ENCODE data around the gene WIPF1. TPM values are rescaled to one million over a fixed set of nuclear protein-coding genes. Genes with fewer than 3 reads are reported as not detected.

WIPF1 gene
- total and polyA plus RNA-seq, 4 donors = 18.5 to 64.1 (median 49.0) TPM

GRCh38 chr2:174618179-174618578, 20.6 kb upstream of the WIPF1 start:
- Histone ChIP-seq H3K36me3 (ENCODE audit: control insufficient read depth in 4 of 4, insufficient read depth in 4 of 4, low read length in 4 of 4) (peaks cover 0 to 3% (median 0%) of the 10 kb centered on the region in 4 donors), H3K4me3 (no peak overlapping the region), H3K4me1 (ENCODE audit: control insufficient read depth in 5 of 5, insufficient read depth in 5 of 5, low read length in 5 of 5) (peaks cover 0 to 7% (median 5%) of the 10 kb centered on the region in 5 donors), H3K27me3 (ENCODE audit: control insufficient read depth in 3 of 3, insufficient read depth in 3 of 3, low read length in 2 of 3) (no peaks in the 10 kb centered on the region), H3K9me3 (ENCODE audit: control insufficient read depth in 4 of 4, insufficient read depth in 3 of 4, low read length in 3 of 4) (no peaks in the 10 kb centered on the region), H3K27ac (ENCODE audit: low read depth in 1 of 2, low read length in 1 of 2) (no peak overlapping the region), H3K9ac (ENCODE audit: insufficient read depth in 1 of 2, low read length in 2 of 2) (no peak overlapping the region)
- no peak for ATAC-seq (ENCODE audit: insufficient read depth, low FRiP score)
- TF ChIP-seq CTCF (IDR thresholded peaks at IDR 0.05; ENCODE audit: control extremely low read depth, extremely low read depth) = no peak
- no peak for DNase-seq
- WGBS, 2 donors = 87 to 89% methylated on average over 2 of the region's 2 CpGs

GRCh38 chr2:174617718-174618117, 20.1 kb upstream of the WIPF1 start:
- Histone ChIP-seq H3K36me3 (ENCODE audit: control insufficient read depth in 4 of 4, insufficient read depth in 4 of 4, low read length in 4 of 4) (peaks cover 0 to 3% (median 0%) of the 10 kb centered on the region in 4 donors), H3K9me3 (ENCODE audit: control insufficient read depth in 4 of 4, insufficient read depth in 3 of 4, low read length in 3 of 4) (no peaks in the 10 kb centered on the region), H3K4me3 (no peak overlapping the region), H3K27ac (ENCODE audit: low read depth in 1 of 2, low read length in 1 of 2) (no peak overlapping the region), H3K27me3 (ENCODE audit: control insufficient read depth in 3 of 3, insufficient read depth in 3 of 3, low read length in 2 of 3) (no peaks in the 10 kb centered on the region), H3K9ac (ENCODE audit: insufficient read depth in 1 of 2, low read length in 2 of 2) (no peak overlapping the region), H3K4me1 (ENCODE audit: control insufficient read depth in 5 of 5, insufficient read depth in 5 of 5, low read length in 5 of 5) (peaks cover 0 to 7% (median 5%) of the 10 kb centered on the region in 5 donors)
- WGBS, 2 donors = 42 to 57% methylated on average over 3 of the region's 3 CpGs
- no peak for ATAC-seq (ENCODE audit: insufficient read depth, low FRiP score)
- no peak for TF ChIP-seq CTCF (IDR thresholded peaks at IDR 0.05; ENCODE audit: control extremely low read depth, extremely low read depth)
- DNase-seq = no peak

GRCh38 chr2:174617120-174617519, 19.5 kb upstream of the WIPF1 start:
- no peak for TF ChIP-seq CTCF (IDR thresholded peaks at IDR 0.05; ENCODE audit: control extremely low read depth, extremely low read depth)
- Histone ChIP-seq H3K27ac (ENCODE audit: low read depth in 1 of 2, low read length in 1 of 2) (no peak overlapping the region), H3K9ac (ENCODE audit: insufficient read depth in 1 of 2, low read length in 2 of 2) (no peak overlapping the region), H3K9me3 (ENCODE audit: control insufficient read depth in 4 of 4, insufficient read depth in 3 of 4, low read length in 3 of 4) (no peaks in the 10 kb centered on the region), H3K4me3 (no peak overlapping the region), H3K27me3 (ENCODE audit: control insufficient read depth in 3 of 3, insufficient read depth in 3 of 3, low read length in 2 of 3) (no peaks in the 10 kb centered on the region), H3K36me3 (ENCODE audit: control insufficient read depth in 4 of 4, insufficient read depth in 4 of 4, low read length in 4 of 4) (peaks cover 0 to 3% (median 0%) of the 10 kb centered on the region in 4 donors), H3K4me1 (ENCODE audit: control insufficient read depth in 5 of 5, insufficient read depth in 5 of 5, low read length in 5 of 5) (peaks cover 0 to 7% (median 5%) of the 10 kb centered on the region in 5 donors)
- DNase-seq = no peak
- WGBS, 2 donors = 93 to 95% methylated on average over 2 of the region's 2 CpGs
- ATAC-seq (ENCODE audit: insufficient read depth, low FRiP score) = no peak

- no peak for TF ChIP-seq CTCF (IDR thresholded peaks at IDR 0.05; ENCODE audit: control extremely low read depth, extremely low read depth)
- no peak overlapping the region for H3K27ac ChIP-seq (ENCODE audit: low read depth in 1 of 2, low read length in 1 of 2)
- H3K4me1 ChIP-seq (ENCODE audit: control insufficient read depth in 5 of 5, insufficient read depth in 5 of 5, low read length in 5 of 5) = peaks cover 0 to 7% (median 5%) of the 10 kb centered on the region in 5 donors
- peaks cover 0 to 3% (median 0%) of the 10 kb centered on the region in 4 donors for H3K36me3 ChIP-seq (ENCODE audit: control insufficient read depth in 4 of 4, insufficient read depth in 4 of 4, low read length in 4 of 4)
- H3K4me3 ChIP-seq = no peak overlapping the region
- no peaks in the 10 kb centered on the region for H3K27me3 ChIP-seq (ENCODE audit: control insufficient read depth in 3 of 3, insufficient read depth in 3 of 3, low read length in 2 of 3)
- WGBS, 2 donors = 57 to 75% methylated on average over 4 of the region's 4 CpGs
- peak; percentile 55 to 79 (median 76) for DNase-seq
- H3K9ac ChIP-seq (ENCODE audit: insufficient read depth in 1 of 2, low read length in 2 of 2) = no peak overlapping the region
- ATAC-seq (ENCODE audit: insufficient read depth, low FRiP score) = peak; percentile 36
- H3K9me3 ChIP-seq (ENCODE audit: control insufficient read depth in 4 of 4, insufficient read depth in 3 of 4, low read length in 3 of 4) = no peaks in the 10 kb centered on the region
These were observed 18.4 kb upstream of the WIPF1 start for GRCh38 chr2:174615871-174616436.
